HEK293 (cell line): ENCODE results near the gene SCAF1.

ENCODE experiments used
- CTCF ChIP-seq: fragments of 450-650 bp; formaldehyde crosslinking; IDR thresholded peaks from 2 replicates; pipeline ENCODE4 v1.5.1; 2016; ENCODE audit warnings: missing biosample characterization, missing genetic modification characterization
- MYNN ChIP-seq: fragments of 450-650 bp; formaldehyde crosslinking; IDR thresholded peaks from 2 replicates; pipeline ENCODE4 v1.5.1; 2016; ENCODE audit warnings: missing biosample characterization, missing genetic modification characterization, borderline replicate concordance
- ZNF114 ChIP-seq: fragments of 450-650 bp; formaldehyde crosslinking; IDR thresholded peaks from 2 replicates; pipeline ENCODE4 v1.5.0; 2017; ENCODE audit warnings: missing biosample characterization, missing genetic modification characterization
- ZNF121 ChIP-seq: fragments of 450-650 bp; formaldehyde crosslinking; IDR thresholded peaks from 2 replicates; pipeline ENCODE4 v1.5.1; 2016; ENCODE audit warnings: missing biosample characterization, missing genetic modification characterization
- ZNF354C ChIP-seq: fragments of 450-650 bp; formaldehyde crosslinking; IDR thresholded peaks from 2 replicates; pipeline ENCODE4 v1.5.1; 2016; ENCODE audit warnings: missing biosample characterization, missing genetic modification characterization, low read depth, borderline replicate concordance
- ZNF518A ChIP-seq: fragments of 450-650 bp; formaldehyde crosslinking; conservative IDR thresholded peaks from 2 replicates; pipeline ENCODE4 v1.5.1; 2016; ENCODE audit warnings: low read depth, missing biosample characterization, missing genetic modification characterization
- ZNF830 ChIP-seq: fragments of 450-650 bp; IDR thresholded peaks from 2 replicates; pipeline ENCODE4 v1.5.0; 2018; ENCODE audit warnings: missing biosample characterization, missing genetic modification characterization, low read depth, mild to moderate bottlenecking, moderate library complexity

GRCh38 chr19:49652551-49653465 lies 10.8 kb downstream of the SCAF1 start:
- no peak for TF ChIP-seq ZNF518A (tag by site-specific recombination)
- no peak for TF ChIP-seq CTCF (tag by site-specific recombination)
- TF ChIP-seq ZNF121 (tag by site-specific recombination): no peak
- no peak for TF ChIP-seq ZNF830 (tag by site-specific recombination)
- no peak for TF ChIP-seq MYNN (tag by site-specific recombination)
- TF ChIP-seq ZNF354C (tag by site-specific recombination): no peak
- no peak for TF ChIP-seq ZNF114 (tag by site-specific recombination)
